ENCODE measurements around the gene GBF1. TPM values are rescaled to one million over a fixed set of nuclear protein-coding genes. Genes with fewer than 3 reads are reported as not detected.

Gene GBF1
- total RNA-seq, 6 experiments from 2014 or later: 22.6 to 27.2 (median 23.7) TPM

GRCh38 chr10:102394801-102395399 lies 149.6 kb downstream of the GBF1 start:
- peak in 2 of 4 donors; percentile 1 for ATAC-seq
- WGBS (ENCODE audit: insufficient coverage, low coverage, low lambda C conversion rate, missing lambda C conversion rate): 0% methylated on average over 9 of the region's 35 CpGs

GRCh38 chr10:102395400-102396316 lies 150.3 kb downstream of the GBF1 start, which contains the start of gene NFKB2:
Gene NFKB2, plus strand, starts transcription at chr10:102395705. Its CDS starts 255 bp downstream, at chr10:102395960.
- peaks cover 0 to 13% (median 0%) of the 10 kb centered on the region in 4 donors for H3K36me3 ChIP-seq
- no peaks in the 10 kb centered on the region for H3K9me3 ChIP-seq
- no peaks in the 10 kb centered on the region for H3K27me3 ChIP-seq
- 0% methylated on average over 17 of the region's 42 CpGs for WGBS (ENCODE audit: insufficient coverage, low coverage, low lambda C conversion rate, missing lambda C conversion rate)
- H3K27ac ChIP-seq: peak within 1 kb of the TSS; percentile 95 to 96 (median 96)
- peak; percentile 71 to 74 (median 72) for ATAC-seq
- H3K4me1 ChIP-seq: peaks cover 0 to 15% (median 2%) of the 10 kb centered on the region in 4 donors
- intact Hi-C loops (cut with DNase I): no loop called here
- no peak for TF ChIP-seq CTCF (IDR thresholded peaks at IDR 0.05)
- TF ChIP-seq POLR2A (IDR thresholded peaks at IDR 0.05): peak; percentile 82
- H3K4me3 ChIP-seq: peak within 1 kb of the TSS; percentile 50 to 67 (median 67)
- DNase-seq: peak; percentile 89 to 94 (median 90)

More at GRCh38 chr10:102394801-102395399, 149.6 kb downstream of the GBF1 start:
- intact Hi-C loops (cut with DNase I): no loop called here
- H3K27me3 ChIP-seq: no peaks in the 10 kb centered on the region
- peak overlapping the region; percentile 50 to 67 (median 67) for H3K4me3 ChIP-seq
- H3K36me3 ChIP-seq: peaks cover 0 to 9% (median 0%) of the 10 kb centered on the region in 4 donors
- peak overlapping the region; percentile 95 to 96 (median 96) for H3K27ac ChIP-seq
- no peaks in the 10 kb centered on the region for H3K9me3 ChIP-seq
- no peak for DNase-seq
- H3K4me1 ChIP-seq: peaks cover 0 to 15% (median 2%) of the 10 kb centered on the region in 4 donors
- TF ChIP-seq CTCF (IDR thresholded peaks at IDR 0.05) (no peak), POLR2A (IDR thresholded peaks at IDR 0.05) (no peak)

- intact Hi-C loops (cut with DNase I): no loop called here
- no peak for ATAC-seq
- H3K4me3 ChIP-seq: peak overlapping the region; percentile 50 to 67 (median 67)
- peak overlapping the region in 2 of 3 donors; percentile 95 to 96 for H3K27ac ChIP-seq
- no CpG with 5 or more reads among the region's 4 CpGs for WGBS (ENCODE audit: insufficient coverage, low coverage, low lambda C conversion rate, missing lambda C conversion rate)
- TF ChIP-seq CTCF (IDR thresholded peaks at IDR 0.05) (no peak), POLR2A (IDR thresholded peaks at IDR 0.05) (no peak)
- H3K36me3 ChIP-seq: peaks cover 0 to 18% (median 0%) of the 10 kb centered on the region in 4 donors
- peaks cover 0 to 15% (median 2%) of the 10 kb centered on the region in 4 donors for H3K4me1 ChIP-seq
- no peaks in the 10 kb centered on the region for H3K9me3 ChIP-seq
- DNase-seq: no peak
- no peaks in the 10 kb centered on the region for H3K27me3 ChIP-seq
Measured at GRCh38 chr10:102396317-102396650, 151.0 kb downstream of the GBF1 start.

- ATAC-seq: no peak
- Histone ChIP-seq H3K27ac (peak overlapping the region in 1 of 3 donors; percentile 96), H3K27me3 (no peaks in the 10 kb centered on the region), H3K4me3 (peak overlapping the region in 1 of 3 donors; percentile 50), H3K9me3 (no peaks in the 10 kb centered on the region), H3K4me1 (peaks cover 0 to 15% (median 2%) of the 10 kb centered on the region in 4 donors), H3K36me3 (peaks cover 0 to 22% (median under 1%) of the 10 kb centered on the region in 4 donors)
- intact Hi-C loops (cut with DNase I): no loop called here
- DNase-seq: peak in 1 of 3 donors; percentile 43
- TF ChIP-seq POLR2A (IDR thresholded peaks at IDR 0.05) (no peak), CTCF (IDR thresholded peaks at IDR 0.05) (no peak)
- WGBS (ENCODE audit: insufficient coverage, low coverage, low lambda C conversion rate, missing lambda C conversion rate): 100% methylated on average over 1 of the region's 12 CpGs
Measured at GRCh38 chr10:102396730-102397151, 151.4 kb downstream of the GBF1 start.

Data from right lobe of liver (tissue), 6 donors.